Activated naive CD4-positive, alpha-beta T cell treated with Interleukin-2 at 50 U/mL for 16 hours (primary cell): Measurements from ENCODE around the gene ARHGAP1.
"Not testable (repeated sequence)": the region's sequence is repeated elsewhere in the genome, so short reads cannot be mapped to it uniquely, and the experiment has no call there.

Experiments used
- DNase-seq: peaks from one replicate; pipeline ENCODE4 v3.0.0-alpha.2; 2020

The ARHGAP1 gene

GRCh38 chr11:46671958-46672315, 28.5 kb downstream of the ARHGAP1 start:
- no peak for DNase-seq

DNA sequence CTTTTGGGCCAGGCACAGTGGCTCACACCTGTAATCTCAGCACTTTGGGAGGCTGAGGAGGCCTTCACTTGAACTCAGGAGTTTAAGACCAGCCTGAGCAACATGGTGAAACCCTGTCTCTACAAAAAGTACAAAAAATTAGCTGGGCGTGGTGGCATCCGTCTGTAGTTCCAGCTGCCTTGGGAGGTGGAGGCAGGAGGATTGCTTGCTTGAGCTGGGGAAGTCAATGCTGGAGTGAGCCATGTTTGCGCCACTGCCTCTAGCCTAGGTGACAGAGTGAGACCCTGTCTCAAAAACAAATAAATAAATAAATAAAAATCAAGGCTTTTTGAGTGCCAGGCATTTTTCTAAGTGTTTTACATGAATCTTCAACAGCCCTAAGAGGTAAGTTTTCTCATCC, 29.9 kb downstream of the ARHGAP1 start:
- not testable (repeated sequence) for DNase-seq

DNA sequence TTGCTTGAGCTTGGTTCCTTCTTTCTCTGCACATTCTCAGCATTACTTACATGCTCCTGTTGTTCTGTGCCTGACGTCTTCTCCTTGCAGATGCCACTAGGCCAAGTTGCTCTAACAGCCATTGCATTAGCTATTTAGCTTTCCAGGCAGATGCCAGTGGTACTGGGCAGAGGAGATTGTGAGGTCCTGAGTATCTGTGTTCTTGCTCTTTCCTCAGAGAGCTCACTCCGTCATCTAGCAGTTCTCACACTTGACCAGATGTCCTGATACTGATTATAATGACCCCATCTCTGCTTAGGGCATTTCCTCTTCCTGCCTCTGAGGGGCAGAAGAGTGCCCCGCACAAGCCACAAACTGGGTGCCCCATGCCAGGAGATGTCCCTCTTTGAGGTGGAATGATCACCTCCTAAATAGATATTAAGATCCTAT, 30.7 kb downstream of the ARHGAP1 start:
- DNase-seq: no peak

DNA sequence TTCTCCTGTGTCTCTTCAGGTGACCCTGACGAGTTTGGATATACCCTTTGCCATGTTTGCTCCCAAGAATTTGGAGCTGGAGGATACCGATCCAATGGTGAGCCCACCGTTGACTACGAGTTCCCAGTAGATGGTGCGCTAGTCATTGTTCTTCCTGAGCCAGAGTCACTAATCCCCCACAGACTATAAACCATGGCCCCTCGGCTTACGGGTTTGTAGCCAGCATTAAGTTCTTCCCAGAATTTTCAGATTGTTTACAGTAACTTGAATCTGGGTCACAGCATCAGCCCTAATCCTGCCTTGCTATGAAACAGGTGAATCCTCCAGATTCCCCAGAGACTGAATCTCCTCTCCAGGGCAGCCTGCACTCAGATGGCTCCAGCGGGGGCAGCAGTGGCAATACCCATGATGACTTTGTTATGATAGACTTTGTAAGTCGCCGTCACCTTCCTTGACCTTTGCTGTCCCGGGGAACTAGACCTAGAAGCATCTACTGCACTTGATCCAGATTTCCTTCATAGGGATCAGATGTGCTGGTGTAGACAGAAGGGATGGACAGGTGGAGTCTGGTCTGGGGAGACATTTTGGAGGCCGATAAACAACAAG, 31.8 kb downstream of the ARHGAP1 start:
- DNase-seq: no peak

GRCh38 chr11:46667043-46667481, 33.4 kb downstream of the ARHGAP1 start:
- no peak for DNase-seq

- DNase-seq: no peak
These were observed 33.9 kb downstream of the ARHGAP1 start for GRCh38 chr11:46666516-46666915.

- no peak for DNase-seq
These were observed 35.1 kb downstream of the ARHGAP1 start for GRCh38 chr11:46665356-46665755.

- no peak for DNase-seq
These were observed 35.8 kb downstream of the ARHGAP1 start for GRCh38 chr11:46664612-46665011.

GRCh38 chr11:46663277-46663940, 37.0 kb downstream of the ARHGAP1 start:
- DNase-seq: no peak

DNA sequence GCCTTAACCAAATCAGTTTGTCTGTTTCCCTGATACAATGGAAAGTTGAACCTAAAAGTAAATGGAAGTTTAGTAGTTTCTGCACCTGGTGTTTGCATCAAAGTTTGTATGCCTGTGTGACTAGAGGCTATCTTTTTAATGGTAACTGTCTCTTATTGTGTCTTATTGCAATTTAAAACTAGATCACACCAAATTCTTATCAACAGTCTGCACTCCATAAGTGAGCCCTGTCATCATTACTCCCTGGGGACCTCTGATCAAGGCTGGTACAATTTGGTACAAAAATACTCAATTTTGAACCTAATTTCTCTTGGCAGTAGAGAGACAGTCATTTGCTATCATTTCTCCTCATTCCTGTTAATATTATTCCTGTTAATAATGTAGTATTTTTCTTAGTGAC, 38.1 kb downstream of the ARHGAP1 start:
- no peak for DNase-seq

DNA sequence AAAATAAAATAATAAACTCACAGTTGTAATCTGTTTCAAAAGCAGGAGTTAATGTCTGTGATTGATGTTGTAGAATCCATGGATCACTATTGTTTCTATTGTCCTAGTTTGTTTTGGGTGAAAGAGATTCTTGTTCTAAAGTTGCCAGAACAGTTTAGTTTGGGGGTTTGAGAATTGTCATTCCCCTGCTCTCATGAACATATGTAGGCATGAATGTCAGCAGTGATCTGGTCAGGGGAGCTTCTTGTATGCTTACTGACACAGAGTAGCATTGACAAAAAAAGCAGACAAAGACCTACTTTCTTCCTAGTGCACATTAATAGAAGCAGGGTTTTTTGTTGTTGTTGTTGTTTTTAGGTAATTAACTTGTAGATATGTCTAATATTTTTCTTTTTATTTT, 38.6 kb downstream of the ARHGAP1 start:
- no peak for DNase-seq

- DNase-seq: no peak
These were observed 40.5 kb downstream of the ARHGAP1 start for GRCh38 chr11:46659908-46660307.

DNA sequence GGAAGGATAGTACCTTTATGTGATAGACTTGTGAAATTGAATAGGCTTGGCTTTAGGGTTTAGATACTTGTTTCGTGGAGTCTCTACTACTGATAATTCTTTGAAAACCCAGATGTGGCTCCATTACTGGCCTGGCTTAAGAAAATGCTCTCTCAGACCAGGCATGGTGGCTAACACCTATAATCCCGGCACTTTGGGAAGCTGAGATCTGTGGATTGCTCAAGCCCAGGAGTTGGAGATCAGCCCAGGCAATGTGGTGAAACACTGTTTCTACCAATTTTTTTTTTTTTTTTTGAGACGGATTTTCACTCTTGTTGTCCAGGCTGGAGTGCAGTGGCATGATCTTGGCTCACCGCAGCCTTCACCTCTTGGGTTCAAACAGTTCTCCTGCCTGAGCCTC, 42.2 kb downstream of the ARHGAP1 start:
- no peak for DNase-seq

DNA sequence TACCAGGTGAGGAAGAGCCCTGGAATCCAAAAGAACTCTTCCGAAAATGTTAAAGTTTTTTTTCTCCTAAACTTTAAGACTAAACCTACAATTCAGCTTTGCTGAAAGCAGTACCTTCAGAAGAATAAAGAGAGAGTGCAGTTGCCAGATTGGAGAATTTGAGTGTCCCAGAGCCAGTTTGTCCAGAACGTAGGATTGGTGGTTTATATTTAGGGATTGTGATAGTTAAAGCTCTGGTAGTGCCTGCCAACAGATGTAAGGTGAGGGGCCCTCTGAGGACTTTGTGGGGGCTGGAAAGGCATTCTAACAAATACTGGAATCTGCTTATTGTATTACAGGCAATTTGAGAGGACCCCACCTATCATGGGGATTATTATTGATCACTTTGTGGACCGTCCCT, 43.2 kb downstream of the ARHGAP1 start:
- DNase-seq: no peak

GRCh38 chr11:46655631-46656030, 44.8 kb downstream of the ARHGAP1 start:
- no peak for DNase-seq

GRCh38 chr11:46649180-46649738, 51.2 kb downstream of the ARHGAP1 start:
- DNase-seq: no peak

- no peak for DNase-seq
These were observed 56.4 kb downstream of the ARHGAP1 start for GRCh38 chr11:46643986-46644385.

DNA sequence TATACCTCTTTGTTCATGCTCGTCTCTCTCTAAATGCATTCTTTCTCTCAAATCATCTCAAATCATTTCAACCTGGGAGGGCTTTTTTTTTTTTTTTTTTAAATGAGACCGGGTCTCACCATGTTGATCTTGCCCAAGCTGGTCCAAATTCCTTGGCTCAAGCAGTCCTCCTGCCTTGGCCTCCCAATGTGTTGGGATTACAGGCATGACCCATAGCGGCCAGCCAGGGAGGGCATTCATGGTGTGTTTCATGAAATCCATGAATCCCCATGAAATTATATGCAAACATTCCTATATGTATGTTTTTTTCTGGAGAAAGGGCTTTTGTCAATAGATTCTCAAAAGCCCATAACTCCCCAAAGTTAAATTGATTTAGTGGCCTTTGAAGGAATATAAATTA, 56.9 kb downstream of the ARHGAP1 start:
- no peak for DNase-seq

DNA sequence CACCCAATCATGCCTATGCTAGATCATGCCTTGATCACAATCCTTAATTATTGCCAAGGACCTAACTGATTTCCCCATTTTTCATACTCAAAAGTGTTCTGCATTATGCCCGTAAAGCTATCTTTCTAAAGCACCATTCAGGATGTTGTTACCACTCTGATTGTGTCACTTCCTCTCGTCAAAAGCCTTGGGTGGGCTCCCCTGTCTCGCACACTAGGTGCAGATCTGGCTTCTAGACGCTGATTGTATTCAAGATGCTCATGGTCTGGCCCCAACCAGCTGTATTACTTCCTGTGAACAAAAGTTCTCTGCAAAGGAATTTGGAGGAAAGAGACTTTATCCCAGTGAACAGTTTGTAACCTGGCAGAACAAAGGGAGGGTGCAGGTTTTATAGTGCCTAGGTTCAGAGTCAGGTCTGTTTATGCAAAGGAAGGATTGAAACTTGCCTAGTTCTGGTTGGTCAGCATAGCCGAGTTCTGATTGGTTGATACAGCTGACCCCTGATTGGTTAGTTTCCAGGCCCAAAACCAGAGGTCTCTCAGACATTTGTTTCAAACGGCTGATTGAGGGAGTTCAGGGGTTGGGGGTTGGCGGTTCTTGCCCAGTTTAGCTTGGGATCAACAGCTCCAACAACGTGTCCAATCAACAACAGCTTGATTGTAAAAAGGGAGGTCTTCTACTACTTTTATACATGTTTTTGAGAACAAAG, 57.6 kb downstream of the ARHGAP1 start:
- no peak for DNase-seq

GRCh38 chr11:46641639-46642038, 58.8 kb downstream of the ARHGAP1 start:
- DNase-seq: no peak

DNA sequence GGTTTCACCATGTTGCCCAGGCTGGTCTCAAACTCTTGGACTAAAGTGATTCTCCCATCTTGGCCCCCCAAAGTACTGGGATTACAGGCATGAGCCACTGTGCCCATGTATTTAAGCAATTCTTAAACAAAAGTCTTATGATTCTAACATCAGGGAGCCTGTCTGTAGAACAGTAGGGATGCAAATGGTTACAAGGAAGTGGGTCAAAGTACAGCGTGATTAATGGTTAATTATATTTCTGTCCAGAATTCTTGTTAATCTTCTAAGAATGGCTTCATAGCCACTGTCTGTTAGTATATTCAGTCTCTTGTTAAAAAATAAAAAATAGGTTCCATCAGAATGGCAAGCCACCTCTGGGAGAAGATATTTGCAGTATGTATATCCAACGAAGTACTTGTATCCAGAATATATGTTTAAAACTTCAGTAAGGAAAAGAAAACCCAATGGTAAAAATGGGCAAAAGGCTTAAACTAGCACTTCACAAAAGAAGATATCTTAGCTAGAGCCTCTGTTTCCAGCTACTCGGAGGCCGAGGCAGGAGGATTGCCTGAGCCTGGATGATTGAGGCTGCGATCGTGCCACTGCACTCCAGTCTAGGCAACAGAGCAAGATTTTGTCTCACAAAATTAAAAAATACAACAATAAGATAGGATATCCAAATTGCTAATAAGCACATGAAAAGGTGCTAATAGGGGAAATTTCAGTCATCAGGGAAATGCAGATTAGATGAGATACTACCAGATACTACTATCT, 60.2 kb downstream of the ARHGAP1 start:
- DNase-seq: no peak

DNA sequence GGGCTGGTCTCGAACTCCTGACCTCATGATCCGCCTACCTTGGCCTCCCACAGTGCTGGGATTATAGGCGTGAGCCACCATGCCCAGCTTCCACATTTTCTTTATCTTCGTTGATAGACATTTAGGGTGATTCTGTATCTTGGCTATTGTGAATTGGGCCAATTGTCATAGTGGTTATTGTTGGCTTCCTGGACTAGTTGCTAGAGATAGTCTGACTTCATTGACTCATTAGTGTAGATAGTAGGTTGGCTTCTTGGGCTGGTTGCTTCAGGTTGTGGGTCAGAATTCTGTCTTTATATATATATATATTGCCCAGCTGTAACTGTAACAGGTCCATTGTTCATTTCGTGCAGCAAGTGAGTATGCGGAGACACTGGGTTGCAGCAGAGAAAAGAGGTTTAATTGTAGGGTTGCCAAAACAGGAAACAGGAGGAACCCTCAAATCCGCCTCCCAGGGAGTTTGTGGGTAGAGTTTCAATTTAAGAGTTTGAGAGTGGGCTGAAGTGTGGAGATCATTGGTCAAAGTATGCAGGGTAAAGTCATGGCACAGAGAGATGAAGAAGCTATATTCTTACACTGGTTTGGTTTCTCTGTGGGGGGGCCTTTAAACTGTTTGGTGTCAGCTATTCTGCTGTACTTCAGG, 61.1 kb downstream of the ARHGAP1 start:
- no peak for DNase-seq

GRCh38 chr11:46637546-46637945, 62.9 kb downstream of the ARHGAP1 start:
- no peak for DNase-seq
